HG03103 (cell line): ENCODE data around the gene SLC36A3.
"Not testable (repeated sequence)": the region's sequence is repeated elsewhere in the genome, so short reads cannot be mapped to it uniquely, and the experiment has no call there.

Source experiments
- ATAC-seq: cut with Tn5 transposase; IDR thresholded peaks from one replicate; pipeline ENCODE4 v1.9.1; 2021; ENCODE audit warnings: low read depth; ENCODE audit not compliant: unreplicated experiment

Gene SLC36A3

DNA sequence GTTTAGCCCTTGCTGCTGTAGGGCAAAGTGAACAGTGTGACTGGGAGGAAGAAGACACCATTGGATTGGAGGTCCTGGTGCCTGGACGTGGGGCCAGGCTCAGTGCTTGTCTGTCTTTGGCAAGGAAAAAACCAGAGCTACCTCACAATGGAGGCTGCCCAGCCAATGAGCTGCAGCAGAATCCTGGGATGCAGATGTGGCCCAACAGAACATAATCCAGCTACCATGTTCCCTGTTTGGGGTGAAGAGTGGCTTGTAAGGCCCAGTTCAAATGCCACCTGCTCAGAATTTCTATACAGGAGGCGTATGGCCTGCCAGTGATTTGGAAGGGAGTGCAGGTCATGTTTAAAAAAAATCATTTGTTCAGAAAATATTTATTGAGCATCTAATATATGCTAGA, at the start of gene SLC36A3:
Gene SLC36A3 (minus strand): TSS at position 101 of the 400 bp plus-strand sequence. CDS start 412 bp downstream, outside the sequence.
- ATAC-seq, result no peak

DNA sequence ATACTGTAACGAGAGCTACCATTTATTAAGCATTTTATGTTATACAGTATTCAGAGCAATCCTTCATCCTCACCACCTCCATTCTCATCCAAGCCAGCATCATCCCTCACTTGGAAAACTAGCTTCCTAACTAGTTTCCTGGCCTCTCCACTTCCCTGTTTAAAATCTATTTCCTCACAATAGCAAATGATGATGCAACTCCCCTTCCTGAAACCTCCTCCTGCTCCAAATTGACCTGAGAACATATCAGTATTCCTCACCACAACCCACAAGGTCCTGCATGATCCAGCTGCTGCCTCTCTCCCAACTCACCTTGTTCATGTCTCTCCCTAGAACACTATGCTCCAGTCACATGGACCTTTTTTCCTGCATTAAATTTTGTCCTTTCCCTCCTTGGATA, 48.1 kb upstream of the SLC36A3 start:
- no peak for ATAC-seq

DNA sequence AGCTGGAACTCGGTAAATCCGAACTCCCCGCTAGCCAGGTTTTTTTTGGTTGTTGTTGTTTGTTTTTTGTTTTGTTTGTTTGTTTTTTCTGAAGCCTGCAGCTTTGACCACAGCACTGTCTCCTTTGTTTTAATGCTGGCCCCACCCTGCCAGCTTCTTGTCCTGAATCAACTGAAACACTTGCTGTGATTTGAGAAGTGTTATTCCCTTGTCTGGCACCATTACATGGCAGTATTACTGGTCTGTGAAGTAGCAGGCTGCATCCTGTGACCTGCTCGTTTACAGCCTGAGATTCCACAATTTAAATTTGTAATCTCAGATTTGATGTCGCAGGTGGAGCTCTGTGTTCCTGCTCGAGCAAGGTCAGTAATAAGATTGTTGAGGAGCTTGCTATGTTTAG, 45.2 kb upstream of the SLC36A3 start:
- ATAC-seq, result no peak

DNA sequence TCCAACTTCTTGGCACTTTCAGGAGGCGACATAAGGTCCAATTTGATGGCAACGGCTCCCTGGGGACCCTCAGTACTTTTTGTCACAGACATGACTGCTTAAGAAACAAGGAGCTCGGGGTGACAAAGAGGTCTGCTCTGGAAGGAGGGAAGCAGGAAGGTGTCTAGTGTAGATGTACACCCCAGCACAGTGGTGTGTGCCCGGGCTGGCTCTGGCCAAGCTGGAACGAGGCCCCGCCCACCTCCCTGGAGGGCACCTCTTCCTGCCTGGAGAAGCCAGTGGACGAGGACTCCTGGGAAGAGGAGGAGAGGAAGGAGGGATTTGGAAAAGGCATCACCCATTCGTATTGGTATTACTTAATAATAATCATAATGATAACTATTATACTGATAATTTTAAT, 43.8 kb upstream of the SLC36A3 start, which contains the start of gene SLC36A2:
Gene SLC36A2 (minus strand): TSS at position 191 of the 400 bp plus-strand sequence. CDS start 99 bp downstream, at position 92.
- ATAC-seq, result no peak

DNA sequence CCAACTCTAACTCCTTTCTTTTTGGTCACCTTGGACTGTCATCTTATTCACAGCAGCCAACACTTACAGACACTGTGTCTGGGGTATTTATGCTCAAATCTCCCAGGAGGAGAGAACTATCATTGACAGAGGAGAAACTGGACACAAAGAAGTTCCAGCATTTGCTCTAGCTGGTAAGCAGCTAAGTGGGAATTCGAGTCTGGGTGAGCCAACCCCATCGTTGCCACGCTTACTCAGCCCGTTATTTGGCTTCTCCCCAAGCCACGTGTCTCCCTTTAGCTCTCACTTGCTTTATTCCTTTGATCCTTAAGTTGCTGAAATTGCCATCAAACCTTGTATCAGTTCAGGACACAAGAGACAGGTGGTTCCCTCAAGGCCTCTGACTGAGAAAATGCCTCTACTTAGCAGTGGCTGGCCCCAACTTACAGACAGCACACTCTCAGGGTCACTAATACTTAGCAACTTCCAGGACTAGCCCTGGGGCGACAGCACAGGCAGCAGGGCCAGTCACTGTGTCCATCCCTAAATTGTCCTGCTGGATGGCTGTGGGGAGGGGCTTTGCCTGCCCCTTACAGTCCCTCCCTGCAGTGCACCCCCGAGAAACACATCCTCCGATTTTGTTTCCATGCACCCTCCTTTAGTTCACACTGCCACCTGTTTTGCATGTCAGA, 42.4 kb upstream of the SLC36A3 start:
- no peak for ATAC-seq

DNA sequence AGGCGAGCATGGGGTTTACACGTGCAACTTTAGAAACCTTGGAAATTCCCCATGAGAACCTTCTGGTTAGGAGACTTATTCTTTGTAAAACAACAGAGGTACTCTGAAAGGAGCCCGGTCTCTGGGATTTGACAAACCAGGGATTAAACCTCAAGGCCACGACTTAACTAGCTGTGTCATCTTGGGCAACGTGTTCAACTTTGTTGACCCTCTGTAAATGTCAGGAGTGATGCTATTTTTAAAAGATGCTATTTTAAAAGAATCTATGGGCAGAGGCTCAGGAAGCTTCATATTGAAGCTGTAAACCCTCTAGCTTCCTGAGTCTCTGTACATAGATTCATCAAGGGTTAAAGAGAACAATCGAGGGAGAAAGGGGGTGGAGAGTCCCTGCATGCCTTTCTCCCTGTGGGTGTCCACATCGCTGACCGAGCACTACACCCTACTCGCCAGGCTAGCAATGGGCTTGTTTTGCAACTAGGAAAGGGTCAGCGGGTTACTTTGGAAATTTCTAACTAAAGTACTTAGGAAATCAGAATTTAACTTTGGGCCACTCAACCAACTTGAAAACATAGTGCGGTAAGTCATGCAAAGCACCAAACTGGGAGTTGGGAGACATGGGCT, 41.7 kb upstream of the SLC36A3 start:
- ATAC-seq, result no peak

DNA sequence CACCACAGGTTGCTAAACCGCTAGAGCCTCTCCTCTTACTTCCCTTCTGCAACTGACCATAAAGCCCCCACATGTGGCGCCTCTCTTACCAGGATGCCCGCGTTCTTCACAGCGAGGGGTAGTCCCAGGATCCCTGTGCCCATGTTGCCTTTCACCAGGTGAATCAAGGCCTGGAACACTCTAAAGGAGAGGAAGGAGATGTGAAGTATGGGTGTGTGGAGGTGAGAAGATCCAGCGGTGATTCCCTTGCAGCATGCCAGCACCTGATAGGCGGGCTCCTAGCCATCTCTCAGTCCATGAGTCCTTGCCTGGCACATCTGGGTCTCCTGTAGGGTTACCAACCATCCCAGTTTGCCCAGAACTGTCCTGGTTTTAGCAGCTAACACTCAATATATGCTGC, 40.5 kb upstream of the SLC36A3 start:
- no peak for ATAC-seq

DNA sequence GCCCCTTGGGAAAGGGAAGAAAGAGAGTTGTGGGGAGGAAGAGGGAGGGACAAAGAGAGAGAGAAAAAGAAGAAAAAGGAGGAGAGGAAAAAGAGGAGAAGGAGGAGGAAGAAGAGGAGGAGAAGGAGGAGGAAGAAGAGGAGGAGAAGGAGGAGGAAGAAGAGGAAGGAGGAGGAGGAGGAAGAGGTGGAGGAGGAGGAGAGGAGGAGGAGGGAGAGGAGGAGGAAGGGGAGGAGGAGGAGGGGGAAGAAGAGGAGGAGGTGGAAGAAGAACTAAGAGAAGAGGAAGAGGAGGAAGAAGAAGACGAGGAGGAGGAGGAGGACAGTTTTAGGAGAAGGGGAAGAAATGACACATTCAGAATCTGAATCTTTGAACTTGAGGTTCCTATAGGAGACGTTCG, 36.4 kb upstream of the SLC36A3 start:
- ATAC-seq, result no peak

DNA sequence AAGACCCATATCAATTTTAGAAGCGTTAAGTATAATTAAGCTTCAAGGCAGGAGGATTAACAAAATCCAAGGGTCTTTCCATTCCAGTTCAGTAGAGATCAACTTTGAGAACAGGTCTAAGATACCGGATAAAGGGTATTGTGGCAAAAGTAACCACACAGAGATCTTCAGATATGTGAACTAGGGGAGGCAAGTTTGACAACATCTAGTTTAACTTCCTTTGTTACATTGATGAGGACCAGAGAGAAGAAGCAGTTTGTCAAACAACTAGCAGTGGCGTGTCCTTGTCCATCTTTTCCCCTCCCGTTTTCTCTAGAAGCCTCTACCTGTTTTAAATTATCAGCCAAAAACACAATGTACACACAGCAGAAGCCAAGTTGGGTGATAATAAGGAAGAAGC, 35.2 kb upstream of the SLC36A3 start:
- ATAC-seq, result no peak

DNA sequence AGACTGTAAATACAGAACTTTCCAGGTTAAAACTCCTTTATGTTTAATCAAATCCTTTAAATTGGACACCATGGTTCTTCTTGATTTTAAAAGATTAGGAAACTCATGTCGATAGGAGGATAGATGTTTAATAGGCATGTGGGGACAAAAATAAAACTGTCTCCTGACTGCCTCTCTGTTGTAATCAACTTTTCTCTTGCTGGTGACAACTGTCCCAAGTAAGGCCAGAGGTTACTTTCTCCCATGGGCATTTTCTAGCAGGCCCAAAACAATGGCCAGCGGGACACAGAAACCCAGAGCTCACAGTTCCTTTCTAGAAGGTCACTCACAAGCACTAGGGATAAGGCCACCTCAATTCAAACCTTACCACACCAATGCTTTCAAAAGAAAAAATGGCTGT, 29.3 kb upstream of the SLC36A3 start:
- no peak for ATAC-seq

DNA sequence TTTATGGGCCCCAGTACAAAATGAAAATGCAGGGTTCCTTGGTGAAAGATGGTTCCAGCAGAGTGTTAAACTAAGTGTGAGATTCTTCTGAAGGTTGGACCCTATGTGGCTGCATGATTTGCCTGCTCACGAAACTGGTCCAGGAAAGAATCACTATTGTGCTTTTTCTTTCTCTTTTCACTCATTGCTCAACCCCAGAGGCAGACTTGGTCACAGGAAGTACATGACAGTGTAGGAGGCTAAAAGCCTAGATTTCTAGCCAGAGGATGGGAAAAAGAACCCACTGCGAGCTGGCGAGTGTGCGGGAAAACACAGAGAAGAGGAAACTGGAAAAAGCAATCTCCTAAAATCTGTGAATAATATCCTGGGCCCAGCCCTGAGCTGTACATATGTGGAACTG, 25.2 kb upstream of the SLC36A3 start:
- ATAC-seq, result no peak

DNA sequence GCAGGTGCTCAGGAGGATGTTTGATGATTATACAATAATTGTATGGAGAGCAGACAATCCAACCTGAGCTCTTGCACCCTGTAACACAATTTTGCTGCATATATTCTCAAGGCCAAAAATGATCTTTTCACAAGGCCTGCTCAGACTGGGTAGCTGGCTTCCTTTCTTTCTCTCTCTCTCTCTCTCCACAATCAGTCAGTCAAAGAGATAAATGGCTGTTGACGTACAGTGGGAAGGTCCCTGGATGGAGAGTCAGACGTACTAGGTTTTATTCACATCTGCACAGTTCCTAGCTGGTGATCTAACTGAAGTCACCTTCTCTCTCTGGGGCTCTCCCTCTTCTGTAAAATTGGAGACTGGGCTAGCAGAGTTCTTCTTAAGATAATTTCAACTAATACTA, 24.0 kb upstream of the SLC36A3 start:
- ATAC-seq, result no peak

DNA sequence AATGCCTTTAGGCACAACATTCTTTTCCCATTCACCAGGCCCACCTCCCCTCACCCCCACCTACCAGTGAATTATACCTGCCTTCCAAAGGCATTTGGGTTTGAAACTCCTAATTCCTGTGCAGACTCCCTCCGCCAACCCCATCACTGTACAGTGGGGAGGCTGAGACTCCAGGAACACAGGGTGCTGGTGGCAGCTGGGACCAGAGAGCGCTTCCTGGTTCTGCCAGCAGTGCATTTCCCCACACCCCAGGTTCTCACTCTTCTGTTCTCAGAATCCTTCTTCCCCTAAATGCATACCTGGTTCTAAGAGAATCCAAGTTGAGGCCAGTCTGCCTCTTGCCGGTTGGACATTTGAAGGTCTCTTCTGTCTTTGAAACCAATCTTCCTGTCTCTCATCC, 22.7 kb upstream of the SLC36A3 start:
- ATAC-seq, result no peak

DNA sequence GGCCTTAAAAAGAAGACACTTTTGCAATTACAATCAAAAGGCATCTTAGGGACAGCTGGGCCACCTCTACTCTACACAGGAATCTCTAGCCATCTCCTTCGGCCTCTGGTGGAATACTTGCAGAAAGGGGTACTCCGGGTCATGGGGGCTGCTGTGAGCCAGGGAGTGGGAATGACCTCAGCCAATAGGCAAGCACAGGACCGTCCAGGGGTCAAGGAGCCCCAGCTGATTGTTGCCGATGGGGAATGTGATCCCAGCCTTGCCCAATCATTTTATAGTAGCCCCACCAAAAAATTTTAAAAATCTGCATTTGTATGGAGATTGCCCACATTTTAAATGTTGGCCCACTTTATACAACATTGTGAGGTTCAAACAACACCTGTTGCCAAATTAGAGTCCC, 16.9 kb upstream of the SLC36A3 start:
- no peak for ATAC-seq

DNA sequence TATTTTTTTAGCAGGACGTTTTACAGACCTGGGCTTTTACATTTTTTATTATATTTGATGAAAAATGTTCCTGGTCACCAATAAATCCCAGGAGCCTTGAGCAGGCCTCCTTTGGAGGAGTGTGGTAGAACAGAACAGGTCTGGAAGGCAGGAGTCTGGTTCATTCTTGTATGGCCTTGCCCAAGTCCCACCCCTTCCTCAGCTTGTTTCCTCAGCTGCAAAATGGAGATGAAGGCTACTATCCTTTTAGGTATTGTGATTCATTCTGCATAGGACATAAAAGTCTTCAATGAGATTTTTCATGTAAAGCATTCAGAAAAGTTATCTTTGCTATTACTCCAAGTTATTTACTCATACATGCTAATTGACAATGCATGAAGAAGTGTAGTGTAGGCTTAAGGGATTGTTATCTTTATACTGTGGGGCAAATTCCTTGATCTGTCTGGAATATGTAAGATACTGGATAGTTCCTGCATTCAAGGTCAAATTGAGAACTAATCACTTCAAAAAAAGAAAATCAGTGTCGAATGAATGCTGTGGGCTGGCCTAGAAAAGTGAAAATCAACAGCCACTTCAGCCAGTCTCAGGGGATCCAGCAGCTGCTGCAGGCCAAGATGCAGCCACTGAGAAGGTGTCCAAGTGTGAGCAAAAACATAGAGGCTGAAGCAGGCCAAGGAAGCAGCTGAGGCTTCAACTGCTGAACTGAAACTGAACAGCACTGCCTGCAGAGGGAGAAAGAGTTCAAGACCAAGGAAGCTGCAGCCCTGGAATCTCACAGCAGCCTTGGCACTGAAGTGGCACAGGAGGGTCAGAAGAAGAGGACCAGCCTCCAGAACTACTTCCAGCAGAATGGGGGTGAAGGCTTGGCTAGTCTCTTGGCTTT, 15.5 kb upstream of the SLC36A3 start:
- peak; percentile 79 for ATAC-seq

DNA sequence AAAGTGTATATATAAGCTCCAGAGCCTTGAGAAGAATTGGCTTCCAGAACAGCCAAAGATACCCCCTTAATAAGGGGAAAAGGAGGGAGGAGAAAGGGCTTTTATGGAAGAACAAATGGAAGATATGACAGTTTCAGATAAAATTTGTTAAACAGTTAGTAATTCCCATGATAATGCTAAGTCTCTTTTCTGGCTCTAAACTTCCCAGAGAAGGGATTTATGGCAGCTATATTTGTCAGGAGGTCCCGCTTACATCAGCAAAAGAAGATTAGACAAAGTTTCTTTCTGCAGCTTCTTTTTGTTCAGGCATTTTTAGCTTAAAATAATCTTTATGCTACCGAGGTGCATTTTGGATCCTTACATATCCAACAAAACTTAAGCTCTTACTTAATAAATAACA, 14.3 kb upstream of the SLC36A3 start:
- ATAC-seq, result no peak

DNA sequence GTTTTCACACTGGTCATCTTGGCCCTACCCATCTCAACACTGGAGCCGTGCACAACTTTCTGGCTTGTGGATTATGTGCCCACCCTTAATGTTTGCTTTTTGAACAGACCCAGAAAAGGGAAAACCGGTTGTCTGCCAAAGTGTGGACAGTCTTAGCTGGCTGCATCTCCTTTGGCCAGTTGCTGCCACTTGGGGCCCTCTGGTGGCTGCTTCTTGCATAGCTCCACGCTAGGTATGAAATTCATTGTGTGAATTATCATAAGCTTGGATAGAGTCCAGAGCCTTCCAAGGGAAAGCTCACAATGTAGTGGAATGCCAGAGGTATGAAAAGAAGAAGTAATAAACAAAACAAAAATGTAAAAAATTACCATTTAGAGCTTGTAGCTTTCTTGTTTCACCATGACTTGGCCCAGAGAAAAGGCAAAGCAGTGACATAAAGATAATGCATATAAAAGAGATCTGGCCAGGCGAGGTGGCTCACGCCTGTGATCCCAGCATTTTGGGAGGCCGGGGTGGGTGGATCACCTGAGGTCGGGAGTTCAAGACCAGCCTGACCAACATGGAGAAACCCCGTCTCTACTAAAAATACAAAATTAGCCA, 12.5 kb upstream of the SLC36A3 start:
- peak; percentile 62 for ATAC-seq

DNA sequence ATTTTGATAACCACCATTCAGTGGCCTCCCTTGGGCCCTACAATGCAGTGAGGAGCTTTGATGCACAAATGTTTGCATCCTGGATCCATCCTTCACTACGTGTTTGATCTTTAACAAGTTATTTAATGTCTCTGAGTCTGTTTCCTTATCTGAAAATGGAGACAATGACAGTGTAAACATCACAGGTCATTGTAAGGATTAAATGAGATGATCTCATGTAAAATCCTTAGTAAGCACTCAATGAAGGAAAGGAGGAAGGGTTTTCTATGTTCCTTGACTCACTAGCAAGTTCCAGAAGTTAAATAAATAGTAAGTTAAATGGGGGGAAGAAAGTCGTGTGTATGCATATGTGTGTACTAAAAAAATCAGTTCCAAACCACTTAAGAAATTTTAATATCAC, 9.8 kb upstream of the SLC36A3 start:
- no peak for ATAC-seq

DNA sequence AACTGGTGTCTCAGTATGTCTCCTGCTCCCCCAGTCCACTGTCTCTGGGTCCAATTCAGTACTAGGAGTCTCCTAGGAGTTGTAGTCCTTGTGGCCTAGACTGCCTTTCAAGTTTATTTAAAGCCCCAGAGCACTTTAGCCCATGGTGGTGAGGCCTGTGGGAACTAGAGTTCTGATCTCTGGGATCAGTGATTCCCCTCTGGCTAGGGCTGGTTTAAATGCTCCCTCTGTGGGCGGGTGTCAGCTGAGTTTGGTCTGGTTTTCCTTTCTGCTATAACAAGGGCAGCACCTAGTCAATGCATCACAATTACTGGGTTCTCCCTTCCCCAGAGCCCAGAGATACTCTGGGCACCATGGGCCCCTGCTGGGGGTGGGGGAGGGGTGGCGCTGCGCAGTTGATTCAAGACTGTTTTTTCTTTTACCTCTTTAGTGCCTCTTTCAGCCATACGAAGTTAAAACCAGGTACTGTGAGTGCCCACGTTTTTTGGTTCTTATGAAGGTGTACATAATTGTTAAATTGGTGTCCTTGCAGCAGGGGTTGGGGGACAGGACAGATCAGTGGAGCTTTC, 9.3 kb upstream of the SLC36A3 start:
- no peak for ATAC-seq

DNA sequence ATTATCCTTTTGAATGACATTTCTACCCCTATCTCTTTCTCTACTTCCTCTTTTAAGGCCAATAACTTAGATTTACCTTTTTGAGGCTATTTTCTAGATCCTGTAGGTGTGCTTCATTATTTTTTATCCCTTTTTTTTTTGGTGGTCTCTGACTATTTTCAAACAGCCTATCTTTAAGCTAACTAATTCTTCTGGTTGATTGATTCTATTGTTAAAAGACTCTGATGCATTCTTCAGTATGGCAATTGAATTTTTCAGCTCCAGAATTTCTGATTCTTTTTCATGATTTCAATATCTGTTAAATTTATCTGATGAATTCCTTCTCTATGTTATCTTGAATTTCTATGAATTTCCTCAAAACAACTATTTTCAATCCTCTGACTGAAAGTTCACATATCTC, 7.4 kb upstream of the SLC36A3 start:
- ATAC-seq, result no peak

DNA sequence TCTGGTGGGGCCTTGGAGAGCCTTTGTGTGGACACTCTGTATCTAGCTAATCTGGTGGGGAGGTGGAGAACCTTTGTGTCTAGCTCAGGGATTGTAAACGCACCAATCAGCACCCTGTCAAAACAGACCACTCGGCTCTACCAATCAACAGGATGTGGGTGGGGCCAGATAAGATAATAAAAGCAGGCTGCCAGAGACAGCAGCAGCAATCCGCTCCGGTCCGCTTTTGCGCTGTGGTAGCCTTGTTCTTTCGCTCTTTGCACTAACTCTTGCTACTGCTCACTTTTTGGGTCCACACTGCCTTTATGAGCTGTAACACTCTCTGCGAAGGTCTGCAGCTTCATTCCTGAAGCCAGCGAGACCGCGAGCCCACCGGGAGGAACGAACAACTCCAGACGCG, 6.3 kb upstream of the SLC36A3 start:
- not testable (repeated sequence) for ATAC-seq
